GM12878 (cell line): ENCODE data around the gene OR2V1.

Experiments
- CTCF ChIP-seq, 3 experiments: IDR thresholded peaks in 2 of 3; conservative IDR thresholded peaks in 1 of 3; 2 replicates each; pipeline ENCODE4 v1.5.1; 2011; ENCODE audit warnings: low read depth in 3 of 3, low read length in 3 of 3, mild to moderate bottlenecking in 3 of 3, control low read depth in 2 of 3, moderate library complexity in 2 of 3, inconsistent platforms in 1 of 3, mixed read lengths in 1 of 3; ENCODE audit not compliant: control insufficient read depth in 2 of 3, insufficient read depth in 1 of 3; ENCODE audit errors: extremely low read depth in 1 of 3
- FOXK2 ChIP-seq: fragments of 450-650 bp; IDR thresholded peaks from 2 replicates; pipeline ENCODE4 v1.6.1; 2017; ENCODE audit warnings: mild to moderate bottlenecking, moderate library complexity
- GABPA ChIP-seq: IDR thresholded peaks from 2 replicates; pipeline ENCODE4 v1.6.1; 2014; ENCODE audit warnings: antibody characterized with exemption, low read depth, mild to moderate bottlenecking, inconsistent platforms
- JUNB ChIP-seq: IDR thresholded peaks from 2 replicates; pipeline ENCODE4 v1.6.1; 2016; ENCODE audit warnings: antibody characterized with exemption, mild to moderate bottlenecking
- POLR2A ChIP-seq: IDR thresholded peaks from 2 replicates; pipeline ENCODE4 v1.6.1; 2011; ENCODE audit warnings: low read depth, mild to moderate bottlenecking, low read length
- POLR2AphosphoS5 ChIP-seq: IDR thresholded peaks from 2 replicates; pipeline ENCODE4 v1.6.1; 2011; ENCODE audit warnings: mild to moderate bottlenecking, low read length, inconsistent platforms
- RAD21 ChIP-seq: IDR thresholded peaks from 2 replicates; pipeline ENCODE4 v1.6.1; 2011; ENCODE audit warnings: mild to moderate bottlenecking, low read depth, low read length, moderate library complexity; ENCODE audit not compliant: insufficient read depth
- SMC3 ChIP-seq: IDR thresholded peaks from 2 replicates; pipeline ENCODE4 v1.6.1; 2011; ENCODE audit warnings: low read length, improper control_type of control experiment, borderline replicate concordance
- SRF ChIP-seq, 2 experiments: IDR thresholded peaks; 2 replicates each; pipeline ENCODE4 v1.6.1; 2011; ENCODE audit warnings: low read depth in 2 of 2, low read length in 2 of 2, mild to moderate bottlenecking in 1 of 2, moderate library complexity in 1 of 2
- TCF7 ChIP-seq: IDR thresholded peaks from 2 replicates; pipeline ENCODE4 v1.6.1; 2014; ENCODE audit warnings: antibody characterized with exemption, borderline replicate concordance
- TF ChIP-seq, protein P1 (sequence below): IDR thresholded peaks from 2 replicates; pipeline ENCODE4 v1.6.1; 2011; ENCODE audit warnings: mild to moderate bottlenecking, low read depth, low read length, moderate library complexity; ENCODE audit not compliant: insufficient replicate concordance

- TF ChIP-seq SRF (IDR thresholded peaks at IDR 0.05; ENCODE audit: low read depth in 2 of 2, low read length in 2 of 2): no peak
- no peak for TF ChIP-seq POLR2A
- no peak for TF ChIP-seq CTCF (IDR thresholded peaks at IDR 0.05 in 2 of 3, conservative IDR thresholded peaks at IDR 0.05 in 1 of 3; ENCODE audit: control insufficient read depth in 2 of 3, extremely low read depth in 1 of 3, insufficient read depth in 1 of 3, low read depth in 3 of 3, low read length in 3 of 3)
- TF ChIP-seq FOXK2: no peak
- TF ChIP-seq RAD21: no peak
- no peak for TF ChIP-seq TCF7
- TF ChIP-seq JUNB: no peak
- TF ChIP-seq POLR2AphosphoS5: no peak
- TF ChIP-seq, protein P1, sequence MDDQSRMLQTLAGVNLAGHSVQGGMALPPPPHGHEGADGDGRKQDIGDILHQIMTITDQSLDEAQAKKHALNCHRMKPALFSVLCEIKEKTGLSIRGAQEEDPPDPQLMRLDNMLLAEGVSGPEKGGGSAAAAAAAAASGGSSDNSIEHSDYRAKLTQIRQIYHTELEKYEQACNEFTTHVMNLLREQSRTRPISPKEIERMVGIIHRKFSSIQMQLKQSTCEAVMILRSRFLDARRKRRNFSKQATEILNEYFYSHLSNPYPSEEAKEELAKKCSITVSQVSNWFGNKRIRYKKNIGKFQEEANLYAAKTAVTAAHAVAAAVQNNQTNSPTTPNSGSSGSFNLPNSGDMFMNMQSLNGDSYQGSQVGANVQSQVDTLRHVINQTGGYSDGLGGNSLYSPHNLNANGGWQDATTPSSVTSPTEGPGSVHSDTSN: no peak
- TF ChIP-seq GABPA: peak; percentile 34; the same call in 1 of the 2 replicates
- no peak for TF ChIP-seq SMC3
Measured at GRCh38 chr5:181173420-181174342, 42.7 kb upstream of the OR2V1 start.
